NB4 (cell line): Measurements from ENCODE around the gene VAMP5.
"Not testable (repeated sequence)": the region's sequence is repeated elsewhere in the genome, so short reads cannot be mapped to it uniquely, and the experiment has no call there.

ENCODE experiments used
- DNase-seq: peaks from one replicate; pipeline ENCODE4 v3.0.0; 2010; ENCODE audit warnings: low read depth
- H3K4me3 ChIP-seq: one replicate; pipeline ENCODE4 v1.5.1; 2011; ENCODE audit warnings: mild to moderate bottlenecking, low read depth, low read length, moderate library complexity
- MYC ChIP-seq: IDR thresholded peaks from 2 replicates; pipeline ENCODE4 v1.6.1; 2011; ENCODE audit warnings: low read depth, low read length
- POLR2A ChIP-seq: IDR thresholded peaks from 2 replicates; pipeline ENCODE4 v1.6.1; 2011; ENCODE audit warnings: mild to moderate bottlenecking; ENCODE audit not compliant: insufficient read length; ENCODE audit errors: extremely low read depth
- TF ChIP-seq, protein P1 (sequence below): IDR thresholded peaks from one replicate; pipeline ENCODE4 v1.5.1; 2012; ENCODE audit warnings: low read depth, low read length
- TF ChIP-seq, protein P2 (sequence below): IDR thresholded peaks from 2 replicates; pipeline ENCODE4 v1.6.1; 2011; ENCODE audit warnings: low read depth, low read length

The VAMP5 gene

DNA sequence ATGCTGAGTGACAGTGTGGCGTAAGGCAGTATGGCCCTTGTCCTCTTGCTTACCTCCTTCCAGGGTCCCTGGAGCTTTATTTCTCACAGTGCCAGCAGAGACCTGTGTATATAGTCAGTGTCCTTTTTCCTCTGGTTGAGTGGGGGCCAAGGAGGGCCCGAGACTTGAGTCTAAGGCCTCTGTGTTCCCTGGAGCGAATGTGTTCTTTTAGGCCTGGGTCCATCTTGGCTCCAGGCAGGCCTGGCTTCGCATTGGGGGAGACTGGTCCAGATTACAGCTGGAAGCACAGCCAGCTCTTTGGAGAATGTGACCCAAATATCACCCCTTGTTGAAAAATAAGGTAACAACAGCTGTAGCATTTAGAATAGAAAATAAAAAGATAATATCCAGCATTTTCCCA is 5.0 kb downstream of the VAMP5 start:
- no peak for DNase-seq
- no peak overlapping the region for H3K4me3 ChIP-seq
- TF ChIP-seq MYC (no peak), POLR2A (no peak)
- TF ChIP-seq, protein P1, sequence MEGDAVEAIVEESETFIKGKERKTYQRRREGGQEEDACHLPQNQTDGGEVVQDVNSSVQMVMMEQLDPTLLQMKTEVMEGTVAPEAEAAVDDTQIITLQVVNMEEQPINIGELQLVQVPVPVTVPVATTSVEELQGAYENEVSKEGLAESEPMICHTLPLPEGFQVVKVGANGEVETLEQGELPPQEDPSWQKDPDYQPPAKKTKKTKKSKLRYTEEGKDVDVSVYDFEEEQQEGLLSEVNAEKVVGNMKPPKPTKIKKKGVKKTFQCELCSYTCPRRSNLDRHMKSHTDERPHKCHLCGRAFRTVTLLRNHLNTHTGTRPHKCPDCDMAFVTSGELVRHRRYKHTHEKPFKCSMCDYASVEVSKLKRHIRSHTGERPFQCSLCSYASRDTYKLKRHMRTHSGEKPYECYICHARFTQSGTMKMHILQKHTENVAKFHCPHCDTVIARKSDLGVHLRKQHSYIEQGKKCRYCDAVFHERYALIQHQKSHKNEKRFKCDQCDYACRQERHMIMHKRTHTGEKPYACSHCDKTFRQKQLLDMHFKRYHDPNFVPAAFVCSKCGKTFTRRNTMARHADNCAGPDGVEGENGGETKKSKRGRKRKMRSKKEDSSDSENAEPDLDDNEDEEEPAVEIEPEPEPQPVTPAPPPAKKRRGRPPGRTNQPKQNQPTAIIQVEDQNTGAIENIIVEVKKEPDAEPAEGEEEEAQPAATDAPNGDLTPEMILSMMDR = no peak
- TF ChIP-seq, protein P2, sequence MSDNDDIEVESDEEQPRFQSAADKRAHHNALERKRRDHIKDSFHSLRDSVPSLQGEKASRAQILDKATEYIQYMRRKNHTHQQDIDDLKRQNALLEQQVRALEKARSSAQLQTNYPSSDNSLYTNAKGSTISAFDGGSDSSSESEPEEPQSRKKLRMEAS = no peak

DNA sequence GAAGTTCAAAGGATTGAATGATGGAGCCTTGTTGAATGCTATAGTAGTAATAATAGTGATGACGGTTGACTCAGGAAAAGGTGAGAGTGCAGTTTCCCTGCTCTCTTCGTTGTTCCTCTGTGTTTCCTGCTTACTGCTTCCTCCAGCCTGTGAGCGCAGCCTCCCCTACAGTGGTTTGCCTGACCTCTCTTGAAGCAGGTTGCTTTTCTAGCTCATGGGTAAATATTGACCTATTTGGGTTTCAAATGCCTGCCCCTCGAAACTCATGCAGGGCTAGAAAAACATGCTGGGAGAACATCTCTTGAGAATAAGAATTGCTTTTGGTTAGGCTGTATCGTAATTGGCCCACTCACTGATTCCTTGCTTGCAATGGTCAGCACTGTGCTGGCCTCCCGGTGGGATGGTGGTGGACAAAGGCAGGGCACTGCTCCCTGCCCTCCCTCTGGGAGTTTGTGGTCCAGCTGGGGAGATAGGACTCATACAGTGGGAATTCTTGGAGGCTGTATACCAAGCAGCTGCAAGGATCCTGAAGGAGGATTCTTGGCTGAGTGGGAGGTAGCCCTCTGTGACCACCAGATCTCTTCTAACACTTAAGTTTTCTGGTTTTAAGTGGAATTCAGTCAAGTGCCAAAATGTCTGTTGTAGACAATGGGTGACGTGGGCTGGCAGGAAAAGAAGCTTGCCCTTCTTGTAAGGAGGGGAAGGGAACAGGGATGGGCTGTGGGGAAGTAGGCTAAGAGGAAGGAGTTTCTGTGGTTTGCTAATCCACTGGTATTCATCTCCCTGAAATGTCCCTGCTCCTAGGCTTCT is 6.0 kb downstream of the VAMP5 start:
- no peak overlapping the region for H3K4me3 ChIP-seq
- DNase-seq = peak; percentile 65
- TF ChIP-seq MYC (no peak), POLR2A (no peak)
- TF ChIP-seq, protein P2 = no peak
- TF ChIP-seq, protein P1 = no peak

DNA sequence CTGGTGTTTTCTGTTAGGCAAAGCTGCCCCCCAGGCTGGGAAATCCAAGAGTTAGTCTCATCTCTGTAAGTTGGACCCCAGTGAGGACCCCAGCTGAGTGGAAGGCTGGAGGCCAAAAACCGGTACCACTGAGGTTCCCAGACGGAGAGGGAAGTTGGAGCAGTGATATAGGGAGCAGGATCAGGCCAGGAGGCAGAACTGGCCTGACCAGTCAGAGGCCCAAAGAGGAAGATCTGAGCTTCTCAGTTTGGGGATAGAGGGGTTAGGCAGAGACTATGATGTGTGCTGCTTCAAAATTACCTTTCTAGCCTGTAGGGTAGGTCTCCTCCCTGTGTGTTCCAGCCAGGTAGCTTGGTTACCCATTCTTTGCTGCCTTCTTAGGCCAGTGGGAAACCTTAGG is 6.7 kb downstream of the VAMP5 start:
- H3K4me3 ChIP-seq = no peak overlapping the region
- DNase-seq = no peak
- TF ChIP-seq MYC (no peak), POLR2A (no peak)
- TF ChIP-seq, protein P2 = no peak
- TF ChIP-seq, protein P1 = no peak

DNA sequence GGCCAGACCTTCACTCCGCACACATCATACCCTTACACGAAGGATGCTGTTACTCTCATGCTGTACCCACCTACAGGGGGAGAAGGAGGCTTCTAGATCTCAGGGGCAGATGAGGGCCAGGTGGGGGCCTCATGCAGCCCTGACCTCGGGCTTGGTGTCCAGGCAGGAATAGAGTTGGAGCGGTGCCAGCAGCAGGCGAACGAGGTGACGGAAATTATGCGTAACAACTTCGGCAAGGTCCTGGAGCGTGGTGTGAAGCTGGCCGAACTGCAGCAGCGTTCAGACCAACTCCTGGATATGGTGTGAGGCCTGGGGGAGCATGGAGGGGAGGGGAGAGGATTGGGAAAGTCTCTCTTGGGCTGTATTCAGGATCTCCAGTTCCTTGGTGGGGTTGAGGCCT is 7.3 kb downstream of the VAMP5 start:
- H3K4me3 ChIP-seq = no peak overlapping the region
- no peak for DNase-seq

DNA sequence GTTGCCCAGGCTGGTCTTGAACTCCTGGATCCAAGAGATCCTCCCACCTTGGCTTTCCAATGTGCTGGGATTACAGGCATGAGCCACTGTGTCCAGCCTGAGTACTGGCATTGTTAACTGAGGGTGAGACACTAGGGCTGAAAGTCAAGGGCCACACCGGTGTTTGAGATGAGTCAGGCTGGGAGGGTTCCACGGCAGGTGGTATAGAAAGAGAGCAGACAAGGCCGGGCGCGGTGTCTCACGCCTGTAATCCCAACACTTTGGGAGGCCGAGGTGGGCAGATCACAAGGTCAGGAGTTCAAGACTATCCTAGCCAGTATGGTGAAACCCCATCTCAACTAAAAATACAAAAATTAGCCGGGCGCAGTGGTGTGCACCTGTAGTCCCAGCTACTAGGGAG is 8.1 kb downstream of the VAMP5 start:
- not testable (repeated sequence) for H3K4me3 ChIP-seq, DNase-seq

More for the DNA sequence above, 7.3 kb downstream of the VAMP5 start:
- TF ChIP-seq POLR2A (no peak), MYC (no peak)
- TF ChIP-seq, protein P1 = no peak
- TF ChIP-seq, protein P2 = no peak

DNA sequence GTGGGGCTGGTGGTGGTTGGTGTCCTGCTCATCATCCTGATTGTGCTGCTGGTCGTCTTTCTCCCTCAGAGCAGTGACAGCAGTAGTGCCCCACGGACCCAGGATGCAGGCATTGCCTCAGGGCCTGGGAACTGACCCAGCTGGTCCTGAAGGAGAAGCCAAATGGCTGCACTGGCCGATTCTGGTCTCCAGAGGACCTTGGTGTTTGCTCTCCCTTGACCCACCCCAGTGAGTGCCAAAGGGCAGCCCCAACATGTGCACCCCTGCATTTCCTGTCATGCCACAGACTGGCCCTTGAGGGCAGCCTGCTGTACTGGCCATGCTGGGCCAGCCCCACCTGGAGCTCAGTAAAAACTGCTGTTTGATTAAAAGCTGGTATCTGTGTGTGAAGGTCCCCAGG is 8.8 kb downstream of the VAMP5 start:
- DNase-seq = no peak
- no peak overlapping the region for H3K4me3 ChIP-seq
- TF ChIP-seq POLR2A = no peak
- TF ChIP-seq, protein P1 = no peak
- TF ChIP-seq MYC = no peak
- TF ChIP-seq, protein P2 = no peak
